ENCODE results near the gene LIX1.
"Not testable (repeated sequence)": the region's sequence is repeated elsewhere in the genome, so short reads cannot be mapped to it uniquely, and the experiment has no call there.

LIX1 gene

GRCh38 chr5:97142521-97143254 lies at the start of gene LIX1:
Gene LIX1, minus strand, starts transcription at chr5:97142611. Its CDS starts 35 bp downstream, at chr5:97142576.
- peak within 1 kb of the TSS; percentile 65 for H3K27ac ChIP-seq
- TF ChIP-seq CTCF (conservative IDR thresholded peaks at IDR 0.05): peak; percentile 90

DNA sequence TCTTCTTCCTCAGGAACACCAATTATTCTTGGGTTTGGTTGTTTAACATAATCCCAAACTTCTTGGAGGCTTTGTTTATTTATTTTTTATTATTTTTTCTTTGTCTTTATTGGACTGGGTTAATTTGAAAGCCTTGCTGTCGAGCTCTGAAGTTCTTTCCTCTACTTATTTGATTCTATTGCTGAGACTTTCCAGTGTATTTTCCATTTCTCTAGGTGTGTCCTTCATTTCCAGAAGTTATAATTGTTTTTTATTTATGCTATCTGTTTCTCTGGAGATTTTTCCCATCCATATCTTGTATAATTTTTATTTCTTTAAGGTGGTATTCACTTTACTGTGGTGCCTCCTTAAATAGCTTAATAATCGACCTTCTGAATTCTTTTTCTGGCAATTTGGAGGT lies 49.5 kb upstream of the LIX1 start:
- H3K27ac ChIP-seq: no peak overlapping the region
- TF ChIP-seq CTCF (conservative IDR thresholded peaks at IDR 0.05): no peak

GRCh38 chr5:97189523-97189922 lies 47.1 kb upstream of the LIX1 start:
- H3K27ac ChIP-seq: not testable (repeated sequence)

DNA sequence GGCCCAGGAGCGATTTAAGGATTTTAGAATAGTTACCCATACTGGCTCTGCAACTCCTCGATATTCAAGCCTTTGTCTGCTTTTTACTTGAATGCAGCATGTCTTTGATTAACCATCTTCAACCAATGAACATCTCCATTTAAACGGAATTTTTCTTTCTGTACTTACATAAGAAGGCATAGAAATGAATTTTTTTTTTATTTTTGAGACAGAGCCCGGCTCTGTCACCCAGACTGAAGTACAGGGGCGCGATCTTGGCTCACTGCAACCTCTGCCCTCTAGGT lies 41.5 kb upstream of the LIX1 start:
- H3K27ac ChIP-seq: peak overlapping the region; percentile 98
- TF ChIP-seq CTCF (conservative IDR thresholded peaks at IDR 0.05): no peak

DNA sequence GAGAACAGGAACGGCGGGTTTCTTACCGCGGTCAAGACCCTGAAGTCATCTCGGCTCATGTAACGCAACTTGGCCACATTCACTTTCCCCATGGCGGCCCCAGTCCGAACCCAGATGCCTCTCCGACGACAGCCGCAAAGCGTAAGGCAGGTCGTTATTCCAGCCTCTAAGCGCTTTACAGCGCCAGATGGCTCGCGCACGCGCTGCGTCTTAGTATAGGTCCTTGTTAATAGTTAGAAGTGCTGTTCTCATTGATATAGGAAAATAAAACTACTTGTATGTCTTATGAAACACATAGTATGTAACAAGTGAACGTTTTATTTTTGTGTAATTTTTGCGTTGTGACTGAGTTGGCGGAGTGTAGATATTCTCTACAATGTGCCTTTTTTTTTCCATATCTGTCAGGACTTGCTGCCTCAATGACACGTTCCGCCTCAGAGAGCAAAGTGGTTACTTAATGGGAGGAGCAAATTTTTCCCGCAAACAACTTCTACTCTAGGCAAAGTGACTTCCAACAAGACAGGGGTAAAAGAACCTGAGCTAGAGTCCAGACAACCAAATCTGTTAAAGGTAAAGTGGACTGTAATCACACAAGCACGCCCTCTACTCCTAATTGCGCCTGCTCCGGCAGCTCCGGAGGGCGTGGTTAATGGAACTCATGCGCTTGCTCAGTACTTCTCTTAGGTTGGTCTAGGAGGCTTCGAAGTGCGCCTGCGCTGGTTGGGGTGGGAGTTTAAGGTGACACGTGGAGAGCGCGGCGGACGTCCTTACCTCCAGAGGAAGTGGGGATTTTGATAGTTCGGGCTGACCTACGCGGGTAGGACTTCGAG lies 40.9 kb upstream of the LIX1 start, which contains the start of gene RIOK2:
TSS of gene RIOK2 (minus strand) at position 148 of the 830 bp plus-strand sequence. CDS start at position 92, 56 bp downstream.
- no peak for TF ChIP-seq CTCF (conservative IDR thresholded peaks at IDR 0.05)

GRCh38 chr5:97182571-97183099 lies 40.2 kb upstream of the LIX1 start:
- TF ChIP-seq CTCF (conservative IDR thresholded peaks at IDR 0.05): no peak
- H3K27ac ChIP-seq: peak overlapping the region; percentile 98

More for the DNA sequence above, 40.9 kb upstream of the LIX1 start, which contains the start of gene RIOK2:
- peak within 1 kb of the TSS; percentile 98 for H3K27ac ChIP-seq

GRCh38 chr5:97181856-97182545 lies 39.6 kb upstream of the LIX1 start:
- peak overlapping the region; percentile 98 for H3K27ac ChIP-seq
- no peak for TF ChIP-seq CTCF (conservative IDR thresholded peaks at IDR 0.05)

- not testable (repeated sequence) for H3K27ac ChIP-seq
These were observed 37.0 kb upstream of the LIX1 start for GRCh38 chr5:97179457-97179856.

Data from VCaP (cell line).